ENCODE measurements around the gene ACOT6.
"Not testable (repeated sequence)": the region's sequence is repeated elsewhere in the genome, so short reads cannot be mapped to it uniquely, and the experiment has no call there.

Gene ACOT6

DNA sequence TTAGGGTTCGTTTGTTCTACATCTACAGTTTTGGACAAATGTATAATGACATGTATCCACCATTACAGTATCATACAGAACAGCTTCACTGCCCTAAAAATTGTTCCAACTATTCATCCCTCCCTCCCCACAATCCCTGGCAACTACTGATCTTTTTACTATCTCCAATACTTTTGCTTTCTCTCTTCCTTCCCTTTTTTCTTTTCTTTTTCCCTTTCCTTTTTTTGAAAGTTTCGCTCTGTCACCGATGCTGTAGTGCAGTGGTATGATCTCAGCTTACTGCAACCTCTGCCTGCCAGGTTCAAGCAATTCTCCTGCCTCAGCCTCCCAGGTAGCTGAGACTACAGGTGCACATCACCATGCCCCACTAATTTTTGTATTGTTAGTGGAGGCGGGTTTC lies 23.2 kb upstream of the ACOT6 start:
- Histone ChIP-seq H3K4me2 (ENCODE audit: insufficient read depth, low read length, poor library complexity, severe bottlenecking) (no peak overlapping the region), H3K4ac (ENCODE audit: low read length) (no peak overlapping the region), H2BK15ac (ENCODE audit: low read length) (no peak overlapping the region), H2AFZ (ENCODE audit: low read length) (no peak overlapping the region), H3K27me3 (ENCODE audit: control insufficient read depth in 3 of 3, insufficient read depth in 3 of 3, low read depth in 1 of 3, low read length in 3 of 3) (peaks cover 0 to 12% (median 0%) of the 10 kb centered on the region in 3 experiments), H3K79me1 (ENCODE audit: low read depth, low read length) (no peaks in the 10 kb centered on the region), H2BK120ac (ENCODE audit: low read depth, low read length) (no peak overlapping the region), H3K9ac (ENCODE audit: low read depth, low read length, poor library complexity) (no peak overlapping the region), H3K27ac (replicated peaks; ENCODE audit: low read length) (no peak overlapping the region), H2AK5ac (ENCODE audit: low read depth, low read length) (no peak overlapping the region), H3K4me1 (ENCODE audit: control insufficient read depth in 2 of 2, insufficient read depth in 1 of 2, low read depth in 1 of 2, low read length in 2 of 2) (no peaks in the 10 kb centered on the region), H3K14ac (ENCODE audit: low read length) (no peak overlapping the region), H3K36me3 (replicated peaks in 1 of 2; ENCODE audit: control insufficient read depth in 2 of 2, insufficient read depth in 2 of 2, low read length in 2 of 2) (no peaks in the 10 kb centered on the region), H3K18ac (ENCODE audit: low read length) (no peak overlapping the region), H3K4me3 (ENCODE audit: low read length in 2 of 2) (no peak overlapping the region), H2BK5ac (ENCODE audit: low read length) (no peak overlapping the region), H4K8ac (ENCODE audit: low read depth, low read length) (no peak overlapping the region), H2BK12ac (ENCODE audit: low read length) (no peak overlapping the region), H3K9me3 (replicated peaks in 1 of 2; ENCODE audit: control insufficient read depth in 2 of 2, insufficient read depth in 1 of 2, low read depth in 1 of 2, low read length in 2 of 2) (no peaks in the 10 kb centered on the region), H4K91ac (ENCODE audit: low read depth, low read length, poor library complexity) (no peak overlapping the region), H3K23ac (ENCODE audit: low read depth, low read length, poor library complexity) (no peak overlapping the region)
- no CpG with 5 or more reads among the region's 4 CpGs for WGBS, 2 donors (ENCODE audit: extremely low coverage in 2 of 2, insufficient read length in 2 of 2, insufficient replicate concordance in 1 of 2)
- no peak for DNase-seq (ENCODE audit: low spot score)

GRCh38 chr14:73590673-73591004 lies 21.7 kb upstream of the ACOT6 start:
- not testable (repeated sequence) for H3K4me2 ChIP-seq (ENCODE audit: insufficient read depth, low read length, poor library complexity, severe bottlenecking); H2AK5ac ChIP-seq (ENCODE audit: low read depth, low read length); H3K36me3 ChIP-seq (replicated peaks in 1 of 2; ENCODE audit: control insufficient read depth in 2 of 2, insufficient read depth in 2 of 2, low read length in 2 of 2); H3K79me1 ChIP-seq (ENCODE audit: low read depth, low read length); H3K14ac ChIP-seq (ENCODE audit: low read length); H2BK12ac ChIP-seq (ENCODE audit: low read length); H4K91ac ChIP-seq (ENCODE audit: low read depth, low read length, poor library complexity); H3K4me1 ChIP-seq (ENCODE audit: control insufficient read depth in 2 of 2, insufficient read depth in 1 of 2, low read depth in 1 of 2, low read length in 2 of 2); H2BK5ac ChIP-seq (ENCODE audit: low read length); H2BK15ac ChIP-seq (ENCODE audit: low read length); H3K4ac ChIP-seq (ENCODE audit: low read length); H3K4me3 ChIP-seq (ENCODE audit: low read length in 2 of 2); H3K9ac ChIP-seq (ENCODE audit: low read depth, low read length, poor library complexity); H3K23ac ChIP-seq (ENCODE audit: low read depth, low read length, poor library complexity); H3K9me3 ChIP-seq (replicated peaks in 1 of 2; ENCODE audit: control insufficient read depth in 2 of 2, insufficient read depth in 1 of 2, low read depth in 1 of 2, low read length in 2 of 2); H4K8ac ChIP-seq (ENCODE audit: low read depth, low read length); H2BK120ac ChIP-seq (ENCODE audit: low read depth, low read length); DNase-seq (ENCODE audit: low spot score); H3K18ac ChIP-seq (ENCODE audit: low read length); H2AFZ ChIP-seq (ENCODE audit: low read length); H3K27ac ChIP-seq (replicated peaks; ENCODE audit: low read length)
- peaks cover 0 to 12% (median 3%) of the 10 kb centered on the region in 3 experiments for H3K27me3 ChIP-seq (ENCODE audit: control insufficient read depth in 3 of 3, insufficient read depth in 3 of 3, low read depth in 1 of 3, low read length in 3 of 3)
- no CpG with 5 or more reads among the region's 32 CpGs for WGBS, 2 donors (ENCODE audit: extremely low coverage in 2 of 2, insufficient read length in 2 of 2, insufficient replicate concordance in 1 of 2)

DNA sequence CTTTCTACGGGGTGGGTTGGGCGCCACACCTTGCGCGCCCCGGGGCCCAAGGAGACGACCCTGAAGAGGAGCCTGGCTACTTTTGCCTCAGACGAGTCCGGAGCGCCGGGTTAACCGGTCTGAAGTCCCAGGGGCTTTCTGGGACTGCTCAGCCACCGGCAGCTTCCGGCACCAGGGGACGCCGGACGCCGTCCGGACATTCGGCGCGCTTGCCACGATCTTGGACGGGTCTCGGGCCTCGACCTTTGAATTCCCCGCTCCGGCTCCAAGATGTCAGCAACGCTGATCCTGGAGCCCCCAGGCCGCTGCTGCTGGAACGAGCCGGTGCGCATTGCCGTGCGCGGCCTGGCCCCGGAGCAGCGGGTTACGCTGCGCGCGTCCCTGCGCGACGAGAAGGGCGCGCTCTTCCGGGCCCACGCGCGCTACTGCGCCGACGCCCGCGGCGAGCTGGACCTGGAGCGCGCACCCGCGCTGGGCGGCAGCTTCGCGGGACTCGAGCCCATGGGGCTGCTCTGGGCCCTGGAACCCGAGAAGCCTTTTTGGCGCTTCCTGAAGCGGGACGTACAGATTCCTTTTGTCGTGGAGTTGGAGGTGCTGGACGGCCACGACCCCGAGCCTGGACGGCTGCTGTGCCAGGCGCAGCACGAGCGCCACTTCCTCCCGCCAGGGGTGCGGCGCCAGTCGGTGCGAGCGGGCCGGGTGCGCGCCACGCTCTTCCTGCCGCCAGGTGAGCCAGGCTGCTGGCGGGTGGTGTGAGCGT lies 20.4 kb upstream of the ACOT6 start, which contains the start of gene ACOT4:
TSS of gene ACOT4 (plus strand) at position 184 of the 760 bp plus-strand sequence. CDS start at position 271, 87 bp downstream.
- Histone ChIP-seq H3K4me2 (ENCODE audit: insufficient read depth, low read length, poor library complexity, severe bottlenecking) (peak within 1 kb of the TSS; percentile 52), H3K4me3 (ENCODE audit: low read length in 2 of 2) (peak within 1 kb of the TSS in 1 of 2 donors; percentile 80), H2BK5ac (ENCODE audit: low read length) (no peak within 1 kb of the TSS), H3K27me3 (ENCODE audit: control insufficient read depth in 3 of 3, insufficient read depth in 3 of 3, low read depth in 1 of 3, low read length in 3 of 3) (peaks cover 0 to 12% (median 3%) of the 10 kb centered on the region in 3 experiments), H2BK15ac (ENCODE audit: low read length) (peak within 1 kb of the TSS; percentile 94), H4K8ac (ENCODE audit: low read depth, low read length) (no peak within 1 kb of the TSS), H2AFZ (ENCODE audit: low read length) (no peak within 1 kb of the TSS), H3K36me3 (replicated peaks in 1 of 2; ENCODE audit: control insufficient read depth in 2 of 2, insufficient read depth in 2 of 2, low read length in 2 of 2) (no peaks in the 10 kb centered on the region), H3K27ac (replicated peaks; ENCODE audit: low read length) (no peak within 1 kb of the TSS), H3K23ac (ENCODE audit: low read depth, low read length, poor library complexity) (no peak within 1 kb of the TSS), H2AK5ac (ENCODE audit: low read depth, low read length) (no peak within 1 kb of the TSS), H2BK120ac (ENCODE audit: low read depth, low read length) (no peak within 1 kb of the TSS), H4K91ac (ENCODE audit: low read depth, low read length, poor library complexity) (no peak within 1 kb of the TSS), H2BK12ac (ENCODE audit: low read length) (no peak within 1 kb of the TSS), H3K9ac (ENCODE audit: low read depth, low read length, poor library complexity) (no peak within 1 kb of the TSS), H3K14ac (ENCODE audit: low read length) (no peak within 1 kb of the TSS), H3K4ac (ENCODE audit: low read length) (no peak within 1 kb of the TSS), H3K79me1 (ENCODE audit: low read depth, low read length) (no peaks in the 10 kb centered on the region), H3K4me1 (ENCODE audit: control insufficient read depth in 2 of 2, insufficient read depth in 1 of 2, low read depth in 1 of 2, low read length in 2 of 2) (no peaks in the 10 kb centered on the region), H3K18ac (ENCODE audit: low read length) (peak within 1 kb of the TSS; percentile 64), H3K9me3 (replicated peaks in 1 of 2; ENCODE audit: control insufficient read depth in 2 of 2, insufficient read depth in 1 of 2, low read depth in 1 of 2, low read length in 2 of 2) (no peaks in the 10 kb centered on the region)
- no peak for DNase-seq (ENCODE audit: low spot score)
- no CpG with 5 or more reads among the region's 89 CpGs for WGBS, 2 donors (ENCODE audit: extremely low coverage in 2 of 2, insufficient read length in 2 of 2, insufficient replicate concordance in 1 of 2)

GRCh38 chr14:73594491-73594890 lies 17.8 kb upstream of the ACOT6 start:
- whole genome bisulfite sequencing, 2 donors (ENCODE audit: extremely low coverage in 2 of 2, insufficient read length in 2 of 2, insufficient replicate concordance in 1 of 2): no CpG with 5 or more reads among the region's 9 CpGs
- Histone ChIP-seq H3K14ac (ENCODE audit: low read length) (no peak overlapping the region), H3K9ac (ENCODE audit: low read depth, low read length, poor library complexity) (no peak overlapping the region), H3K9me3 (replicated peaks in 1 of 2; ENCODE audit: control insufficient read depth in 2 of 2, insufficient read depth in 1 of 2, low read depth in 1 of 2, low read length in 2 of 2) (no peaks in the 10 kb centered on the region), H3K4me3 (ENCODE audit: low read length in 2 of 2) (no peak overlapping the region), H2BK120ac (ENCODE audit: low read depth, low read length) (no peak overlapping the region), H3K4ac (ENCODE audit: low read length) (no peak overlapping the region), H3K36me3 (replicated peaks in 1 of 2; ENCODE audit: control insufficient read depth in 2 of 2, insufficient read depth in 2 of 2, low read length in 2 of 2) (no peaks in the 10 kb centered on the region), H3K4me1 (ENCODE audit: control insufficient read depth in 2 of 2, insufficient read depth in 1 of 2, low read depth in 1 of 2, low read length in 2 of 2) (no peaks in the 10 kb centered on the region), H3K79me1 (ENCODE audit: low read depth, low read length) (no peaks in the 10 kb centered on the region), H4K91ac (ENCODE audit: low read depth, low read length, poor library complexity) (no peak overlapping the region), H2AK5ac (ENCODE audit: low read depth, low read length) (no peak overlapping the region), H3K4me2 (ENCODE audit: insufficient read depth, low read length, poor library complexity, severe bottlenecking) (no peak overlapping the region), H2BK5ac (ENCODE audit: low read length) (no peak overlapping the region), H2BK15ac (ENCODE audit: low read length) (no peak overlapping the region), H2BK12ac (ENCODE audit: low read length) (no peak overlapping the region), H2AFZ (ENCODE audit: low read length) (no peak overlapping the region), H3K27me3 (ENCODE audit: control insufficient read depth in 3 of 3, insufficient read depth in 3 of 3, low read depth in 1 of 3, low read length in 3 of 3) (peaks cover 0 to 12% (median 3%) of the 10 kb centered on the region in 3 experiments), H3K27ac (replicated peaks; ENCODE audit: low read length) (no peak overlapping the region), H3K18ac (ENCODE audit: low read length) (no peak overlapping the region), H3K23ac (ENCODE audit: low read depth, low read length, poor library complexity) (no peak overlapping the region), H4K8ac (ENCODE audit: low read depth, low read length) (no peak overlapping the region)
- DNase-seq (ENCODE audit: low spot score): no peak
